ENCODE results near the gene ST7.
"Not testable (repeated sequence)": the region's sequence is repeated elsewhere in the genome, so short reads cannot be mapped to it uniquely, and the experiment has no call there.

ST7 gene

GRCh38 chr7:117101026-117101425 lies 147.7 kb downstream of the ST7 start:
- DNase-seq = no peak

- no peak for DNase-seq
Observed at GRCh38 chr7:117110480-117111315, 157.4 kb downstream of the ST7 start.

GRCh38 chr7:117111535-117111934 lies 158.2 kb downstream of the ST7 start:
- DNase-seq = no peak

GRCh38 chr7:117112640-117113039 lies 159.3 kb downstream of the ST7 start:
- DNase-seq = no peak

- DNase-seq = no peak
Observed at GRCh38 chr7:117113871-117114270, 160.6 kb downstream of the ST7 start.

GRCh38 chr7:117114272-117114671 lies 161.0 kb downstream of the ST7 start:
- DNase-seq = no peak

GRCh38 chr7:117116211-117116610 lies 162.9 kb downstream of the ST7 start:
- no peak for DNase-seq

- no peak for DNase-seq
Observed at GRCh38 chr7:117117172-117117571, 163.9 kb downstream of the ST7 start.

- no peak for DNase-seq
Observed at GRCh38 chr7:117118579-117119180, 165.4 kb downstream of the ST7 start.

- peak; percentile 81 to 93 for DNase-seq
Observed at GRCh38 chr7:117119192-117119924, 166.1 kb downstream of the ST7 start.

GRCh38 chr7:117120321-117120720 lies 167.0 kb downstream of the ST7 start:
- not testable (repeated sequence) for DNase-seq

- DNase-seq = not testable (repeated sequence)
Observed at GRCh38 chr7:117122036-117122435, 168.7 kb downstream of the ST7 start.

GRCh38 chr7:117122536-117122935 lies 169.2 kb downstream of the ST7 start:
- no peak for DNase-seq

- DNase-seq = no peak
Observed at GRCh38 chr7:117123311-117123926, 170.1 kb downstream of the ST7 start.

GRCh38 chr7:117124591-117125220 lies 171.4 kb downstream of the ST7 start:
- DNase-seq = no peak

- no peak for DNase-seq
Observed at GRCh38 chr7:117126676-117127075, 173.4 kb downstream of the ST7 start.

GRCh38 chr7:117127585-117128168 lies 174.4 kb downstream of the ST7 start:
- DNase-seq = peak; percentile 30 to 85

- no peak for DNase-seq
Observed at GRCh38 chr7:117129521-117129955, 176.2 kb downstream of the ST7 start.

GRCh38 chr7:117130262-117130661 lies 177.0 kb downstream of the ST7 start:
- no peak for DNase-seq

GRCh38 chr7:117132321-117133120 lies 179.2 kb downstream of the ST7 start:
- no peak for DNase-seq

GRCh38 chr7:117133125-117133524 lies 179.8 kb downstream of the ST7 start:
- DNase-seq = no peak

Measured in NCI-H526 (cell line).